Activated CD4-positive, alpha-beta memory T cell treated with anti-CD3 and anti-CD28 coated beads for 36 hours (primary cell): ENCODE measurements around the gene TRIM72. TPM values are rescaled to one million over a fixed set of nuclear protein-coding genes. Genes with fewer than 3 reads are reported as not detected.
"Not testable (repeated sequence)": the region's sequence is repeated elsewhere in the genome, so short reads cannot be mapped to it uniquely, and the experiment has no call there.

Experiments
- CTCF ChIA-PET: fragments of 350-600 bp; sonication (Branson Sonifier 250); formaldehyde crosslinking; loops from one replicate; lab custom pipeline; 2021; ENCODE audit warnings: antibody characterized with exemption, inconsistent platforms; lab: Charles Lee
- POLR2A ChIA-PET: fragments of 350-600 bp; sonication (Branson Sonifier 250); formaldehyde crosslinking; loops from one replicate; lab custom pipeline; 2021; ENCODE audit warnings: antibody characterized with exemption; lab: Charles Lee
- DNase-seq: peaks from one replicate; pipeline ENCODE4 v3.0.0-alpha.2; 2020
- H3K27ac Mint-ChIP-seq: one replicate; pipeline ENCODE4 v1.8.0; 2021; ENCODE audit warnings: mixed read lengths
- H3K27me3 Mint-ChIP-seq: one replicate; pipeline ENCODE4 v1.8.0; 2021; ENCODE audit warnings: mixed read lengths
- H3K36me3 Mint-ChIP-seq: one replicate; pipeline ENCODE4 v1.8.0; 2021; ENCODE audit warnings: mixed read lengths
- H3K4me1 Mint-ChIP-seq: one replicate; pipeline ENCODE4 v1.8.0; 2021; ENCODE audit warnings: low read depth, mixed read lengths
- H3K4me3 Mint-ChIP-seq: one replicate; pipeline ENCODE4 v1.8.0; 2021; ENCODE audit warnings: mild to moderate bottlenecking, mixed read lengths
- H3K9me3 Mint-ChIP-seq: one replicate; pipeline ENCODE4 v1.8.0; 2021; ENCODE audit warnings: mixed read lengths
- intact Hi-C: fragments of 100-400 bp; cut with micrococcal nuclease; formaldehyde crosslinking; loops from one replicate; pipeline ENCODE4 v1.15.1; 2023
- total RNA-seq, 2 experiments: library from RNA; stranded (reverse); gene quantifications; one replicate each; pipeline ENCODE4 v1.2.3, GENCODE V29; 2021

Gene TRIM72
- total RNA-seq, 2 experiments from 2014 or later = not detected

GRCh38 chr16:31276600-31276999 lies 62.7 kb downstream of the TRIM72 start:
- intact Hi-C loops = no loop called here
- POLR2A ChIA-PET = no interaction called here

GRCh38 chr16:31277659-31278260 lies 63.8 kb downstream of the TRIM72 start:
- no peaks in the 10 kb centered on the region for H3K4me1 Mint-ChIP-seq
- no peak overlapping the region for H3K4me3 Mint-ChIP-seq
- no peak for DNase-seq
- intact Hi-C loops = no loop called here
- CTCF ChIA-PET = interaction anchor here (1.2 kb wide), 1 partner anchor 104 kb away, joined by 3 read pairs; no protein-coding TSS in a partner anchor
- POLR2A ChIA-PET = no interaction called here
- peaks cover 3% of the 10 kb centered on the region for H3K36me3 Mint-ChIP-seq
- H3K27me3 Mint-ChIP-seq = peaks cover 3% of the 10 kb centered on the region
- H3K9me3 Mint-ChIP-seq = no peaks in the 10 kb centered on the region
- no peak overlapping the region for H3K27ac Mint-ChIP-seq

More at GRCh38 chr16:31276600-31276999, 62.7 kb downstream of the TRIM72 start:
- Mint-ChIP-seq H3K27ac (no peak overlapping the region), H3K27me3 (peaks cover 8% of the 10 kb centered on the region), H3K36me3 (peaks cover 3% of the 10 kb centered on the region), H3K4me3 (no peak overlapping the region), H3K9me3 (no peaks in the 10 kb centered on the region), H3K4me1 (no peaks in the 10 kb centered on the region)
- DNase-seq = no peak
- CTCF ChIA-PET = interaction anchor here (0.7 to 1.2 kb wide), 2 partner anchors 106 to 342 kb away, joined by 3 read pairs; no protein-coding TSS in a partner anchor

DNA sequence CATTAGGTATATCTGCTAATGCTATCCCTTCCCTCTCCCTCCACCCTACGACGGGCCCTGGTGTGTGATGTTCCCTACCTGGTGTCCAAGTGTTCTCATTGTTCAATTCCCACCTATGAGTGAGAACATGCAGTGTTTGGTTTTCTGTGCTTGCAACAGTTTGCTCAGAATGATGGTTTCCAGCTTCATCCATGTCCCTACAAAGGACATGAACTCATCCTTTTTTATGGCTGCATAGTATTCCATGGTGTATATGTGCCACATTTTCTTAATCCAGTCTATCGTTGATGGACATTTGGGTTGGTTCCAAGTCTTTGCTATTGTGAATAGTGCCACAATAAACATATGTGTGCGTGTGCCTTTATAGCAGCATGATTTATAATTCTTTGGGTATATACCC lies 64.9 kb downstream of the TRIM72 start:
- H3K27ac Mint-ChIP-seq, intact Hi-C loops, H3K4me1 Mint-ChIP-seq, CTCF ChIA-PET, DNase-seq, H3K9me3 Mint-ChIP-seq, H3K4me3 Mint-ChIP-seq, H3K36me3 Mint-ChIP-seq, H3K27me3 Mint-ChIP-seq, POLR2A ChIA-PET: not testable (repeated sequence)

Other genes starting within 250 kb of the TRIM72 start
- 1 to 10 TPM; 2.2 TPM for gene HSD3B7, start 228.9 kb upstream of the TRIM72 start, total RNA-seq
- gene STX1B, start 203.5 kb upstream of the TRIM72 start, total RNA-seq = 1 to 10 TPM in 1 of 2 experiments, under 1 TPM in 1; 0.92 to 1.0 TPM
- gene STX4, start 180.6 kb upstream of the TRIM72 start, total RNA-seq = 10 to 100 TPM; 46.7 to 46.8 TPM
- gene ZNF668, start 139.9 kb upstream of the TRIM72 start, total RNA-seq = 10 to 100 TPM; 11.4 to 13.3 TPM
- gene ZNF646, start 139.7 kb upstream of the TRIM72 start, total RNA-seq = 10 to 100 TPM; 18.6 to 19.9 TPM
- 1 to 10 TPM; 3.4 to 5.3 TPM for gene PRSS53, start 125.2 kb upstream of the TRIM72 start, total RNA-seq
- gene VKORC1, start 119.3 kb upstream of the TRIM72 start, total RNA-seq = 10 to 100 TPM; 67.3 to 72.3 TPM
- gene BCKDK, start 105.7 kb upstream of the TRIM72 start, total RNA-seq = 10 to 100 TPM; 38.5 to 40.5 TPM
- 10 to 100 TPM; 48.8 to 49.6 TPM for gene KAT8, start 96.5 kb upstream of the TRIM72 start, total RNA-seq
- gene PRSS8, start 78.4 kb upstream of the TRIM72 start, total RNA-seq = not detected
- gene PRSS36, start 64.1 kb upstream of the TRIM72 start, total RNA-seq = under 1 TPM in 1 of 2 experiments, not detected in 1; 0.24 TPM
- 100 to 1,000 TPM; 459 to 489 TPM for gene FUS, start 34.0 kb upstream of the TRIM72 start, total RNA-seq
- gene PYCARD, start 11.4 kb upstream of the TRIM72 start, total RNA-seq = 10 to 100 TPM; 13.6 to 14.6 TPM
- not detected for gene PYDC1, start 3.0 kb downstream of the TRIM72 start, total RNA-seq
- 1 to 10 TPM; 4.1 to 5.0 TPM for gene ITGAM, start 45.9 kb downstream of the TRIM72 start, total RNA-seq
- gene ITGAX, start 141.1 kb downstream of the TRIM72 start, total RNA-seq = 10 to 100 TPM; 30.3 to 32.9 TPM
- not detected for gene ITGAD, start 179.2 kb downstream of the TRIM72 start, total RNA-seq
- not detected for gene COX6A2, start 214.2 kb downstream of the TRIM72 start, total RNA-seq
- gene ZNF843, start 228.7 kb downstream of the TRIM72 start, total RNA-seq = under 1 TPM; 0.17 to 0.19 TPM
- gene ARMC5, start 245.4 kb downstream of the TRIM72 start, total RNA-seq = 1 to 10 TPM; 5.5 to 6.4 TPM